ENCODE results near the gene NAE1.
A peak's percentile ranks its signal among the peaks of the same experiment; 100 is the strongest.
"Not testable (repeated sequence)": the region's sequence is repeated elsewhere in the genome, so short reads cannot be mapped to it uniquely, and the experiment has no call there.

Gene NAE1

DNA sequence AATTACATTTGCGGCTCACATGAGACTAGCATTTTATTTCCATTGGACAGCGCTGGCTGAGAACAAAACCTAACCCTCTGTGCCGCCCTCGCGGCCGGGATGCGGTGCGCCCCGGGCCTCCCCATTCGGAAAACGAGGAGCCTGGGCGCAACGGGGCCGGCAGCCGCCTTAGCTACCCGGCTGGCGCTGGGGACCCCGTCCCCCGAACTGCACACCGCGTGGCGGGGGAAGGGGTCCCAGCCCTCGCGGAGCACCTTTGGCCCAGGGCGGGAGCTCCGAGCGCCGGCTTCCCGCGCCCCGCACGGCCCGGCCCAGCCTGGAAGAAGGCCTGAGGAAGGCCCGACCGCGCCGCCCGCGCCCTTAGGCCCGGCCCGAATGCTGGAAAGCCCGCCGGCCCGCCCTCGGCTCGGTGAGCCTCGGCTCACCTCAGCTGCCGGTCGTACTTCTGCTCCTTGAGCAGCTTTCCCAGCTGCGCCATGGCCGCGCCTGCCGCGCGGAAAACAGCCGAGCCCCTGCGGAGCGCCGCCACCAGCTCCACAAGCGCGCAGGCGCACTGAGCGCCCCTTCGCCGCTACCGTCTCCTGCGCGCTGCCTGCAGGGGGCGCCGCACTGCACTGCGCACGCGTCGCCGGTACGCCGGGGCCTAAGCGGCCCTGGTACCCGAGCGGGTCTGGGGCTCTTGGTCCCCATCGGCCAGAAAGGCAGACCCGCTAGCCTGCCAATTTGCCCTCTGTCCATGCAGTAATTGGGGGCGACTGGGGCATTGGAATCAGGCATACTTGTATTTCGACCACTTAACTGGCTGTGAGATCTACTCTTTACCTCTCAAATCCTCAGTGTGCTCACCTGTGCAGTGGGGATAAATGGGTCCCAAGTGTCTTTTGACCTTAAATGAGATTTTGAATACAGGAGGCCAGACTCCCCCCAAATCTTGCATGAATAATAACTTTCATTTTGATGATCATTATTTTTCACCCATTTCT, at the start of gene NAE1:
Gene NAE1, minus strand, starts transcription at position 555 of the 983 bp plus-strand sequence. Its CDS starts 77 bp downstream, at position 478.
- peak; percentile 93 for DNase-seq

DNA sequence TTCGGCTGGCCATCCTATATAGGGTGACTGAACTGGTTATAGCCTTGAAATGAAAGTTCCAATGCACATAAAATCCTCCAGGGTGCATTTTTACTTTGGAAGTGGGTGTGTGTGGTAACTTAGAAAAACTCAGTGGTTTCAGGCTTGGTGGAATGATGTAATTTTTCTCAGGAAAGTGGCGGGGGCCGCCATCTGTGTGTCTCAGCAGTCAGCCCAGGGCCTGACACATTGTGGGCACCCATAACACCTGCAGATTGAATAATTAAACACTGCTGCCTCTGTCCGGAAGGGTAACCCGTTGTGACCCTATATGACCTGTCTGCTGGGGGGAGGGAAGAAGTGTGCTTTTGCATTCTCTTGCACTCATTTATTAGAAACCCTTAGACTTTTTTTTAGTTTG, 47.3 kb upstream of the NAE1 start:
- DNase-seq: no peak

DNA sequence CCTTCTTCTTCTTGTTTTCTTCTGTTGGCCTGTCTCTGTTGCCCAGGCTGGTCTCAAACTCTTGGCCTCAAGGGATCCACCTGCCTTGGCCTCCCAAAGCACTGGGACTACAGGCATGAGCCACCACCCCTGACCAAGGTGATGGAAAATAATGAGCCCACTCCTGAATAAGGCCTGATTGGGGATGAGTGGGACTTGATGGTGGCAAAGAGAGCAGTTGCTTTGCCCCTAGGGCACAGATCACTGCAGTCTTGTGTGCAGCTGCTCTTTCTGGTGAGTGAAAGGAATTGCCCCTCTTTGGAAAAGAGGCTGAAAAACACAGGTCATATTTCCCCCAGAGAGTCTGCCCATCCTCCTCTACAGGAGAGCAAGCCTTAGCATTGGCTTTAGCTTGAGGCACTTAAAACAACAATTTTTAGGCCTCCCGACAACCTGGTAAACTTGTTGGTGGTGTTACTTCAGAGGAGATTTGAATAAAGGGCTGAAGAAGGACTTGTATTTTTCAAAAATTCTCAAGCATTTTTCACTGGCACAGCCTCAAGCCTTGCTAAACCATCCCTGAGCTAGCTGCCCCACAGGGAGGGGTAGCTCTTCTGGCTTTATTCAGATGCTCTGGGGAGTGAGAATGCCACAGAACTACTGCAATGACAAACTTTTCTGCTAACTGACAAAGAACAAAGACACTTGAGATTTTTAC, 43.5 kb upstream of the NAE1 start:
- no peak for DNase-seq

DNA sequence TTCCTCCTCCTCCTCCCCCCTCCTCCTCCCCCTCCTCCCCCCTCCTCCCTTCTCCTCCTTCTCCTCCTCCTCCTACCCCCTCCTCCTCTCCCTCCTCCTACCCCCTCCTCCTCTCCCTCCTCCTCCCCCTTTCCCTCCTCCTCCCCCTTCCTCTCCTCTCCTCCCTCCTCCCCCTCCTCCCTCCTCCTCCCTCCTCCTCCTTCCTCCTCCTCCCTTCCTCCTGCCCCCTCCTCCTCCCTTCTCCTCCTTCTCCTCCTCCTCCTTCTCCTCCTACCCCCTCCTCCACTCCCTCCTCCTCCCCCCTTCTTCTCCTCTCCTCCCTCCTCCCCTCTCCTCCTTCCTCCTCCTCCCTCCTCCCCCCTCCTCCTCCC, 42.9 kb upstream of the NAE1 start:
- DNase-seq: no peak

DNA sequence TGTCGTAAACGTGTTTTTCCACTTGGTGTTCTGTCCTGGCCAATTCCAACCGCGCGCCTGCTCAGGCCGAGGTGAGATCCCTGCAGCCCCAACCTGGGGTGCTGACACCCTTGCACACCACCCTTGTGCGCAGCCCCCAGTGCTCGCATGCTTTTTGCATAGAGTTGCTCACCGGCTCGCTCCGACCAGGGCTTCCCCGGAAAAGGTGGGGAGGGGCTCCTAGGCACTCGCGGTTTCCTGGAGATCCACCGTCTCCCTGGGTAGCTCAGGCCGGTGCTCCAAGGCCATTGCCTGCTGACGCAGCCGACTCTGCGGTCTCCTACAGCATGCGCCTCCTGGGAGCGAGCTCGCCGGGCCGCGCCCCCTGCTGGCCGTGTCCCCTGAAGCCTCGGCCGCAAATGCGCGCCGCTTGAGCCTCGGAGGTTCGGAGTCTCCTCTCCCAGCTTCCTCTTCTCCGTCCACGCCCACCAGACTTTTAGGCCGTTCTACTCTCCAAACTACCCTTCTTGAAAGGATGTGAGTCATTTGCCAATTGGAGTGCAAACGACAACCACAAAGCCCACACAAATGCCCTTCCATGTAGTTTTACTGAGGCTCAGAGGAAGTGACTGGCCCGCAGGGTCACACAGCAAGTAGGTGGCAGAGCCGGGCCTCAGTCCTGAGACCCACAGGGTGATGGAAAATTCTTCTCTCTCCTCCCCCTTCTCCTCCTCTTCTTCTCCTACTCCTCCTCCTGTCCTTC, 42.3 kb upstream of the NAE1 start:
- DNase-seq: peak; percentile 90

DNA sequence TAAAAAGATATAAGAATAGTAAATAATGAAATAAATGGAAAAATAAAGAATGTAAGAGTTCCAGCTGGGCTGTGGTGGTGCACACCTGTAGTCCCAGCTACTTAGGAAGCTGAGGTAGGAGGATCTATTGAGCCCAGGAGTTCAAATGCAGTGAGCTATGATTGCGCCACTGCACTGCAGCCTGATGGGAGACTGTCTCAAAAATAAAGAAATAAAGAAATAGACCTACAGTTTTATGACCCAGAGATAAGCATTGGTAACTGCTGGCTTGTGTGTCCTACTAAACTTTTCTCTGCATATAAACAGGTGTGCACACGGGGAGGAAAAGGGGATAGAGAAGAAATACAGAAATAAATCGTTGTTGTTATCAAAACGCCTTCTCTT, 41.8 kb upstream of the NAE1 start:
- no peak for DNase-seq

DNA sequence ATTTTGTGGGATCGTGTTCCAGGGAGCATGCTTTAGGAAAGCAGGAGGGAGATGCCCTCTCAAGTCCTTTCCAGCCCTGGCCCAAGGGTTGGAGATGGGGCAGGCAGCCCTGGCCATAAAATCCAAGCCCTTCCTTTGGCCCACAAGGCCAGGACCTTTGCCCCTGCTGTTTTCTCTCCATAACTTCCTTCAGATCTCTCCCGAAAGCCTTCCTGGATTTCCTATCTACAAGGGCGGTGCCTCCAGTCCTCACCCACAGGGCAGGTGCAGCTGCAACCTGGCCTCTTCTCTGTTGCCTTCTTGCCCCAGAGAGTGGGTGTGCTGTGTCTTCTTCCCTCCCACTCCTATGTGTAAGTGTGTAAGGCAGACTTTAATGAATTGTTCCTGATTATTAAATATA, 41.1 kb upstream of the NAE1 start:
- DNase-seq: no peak

DNA sequence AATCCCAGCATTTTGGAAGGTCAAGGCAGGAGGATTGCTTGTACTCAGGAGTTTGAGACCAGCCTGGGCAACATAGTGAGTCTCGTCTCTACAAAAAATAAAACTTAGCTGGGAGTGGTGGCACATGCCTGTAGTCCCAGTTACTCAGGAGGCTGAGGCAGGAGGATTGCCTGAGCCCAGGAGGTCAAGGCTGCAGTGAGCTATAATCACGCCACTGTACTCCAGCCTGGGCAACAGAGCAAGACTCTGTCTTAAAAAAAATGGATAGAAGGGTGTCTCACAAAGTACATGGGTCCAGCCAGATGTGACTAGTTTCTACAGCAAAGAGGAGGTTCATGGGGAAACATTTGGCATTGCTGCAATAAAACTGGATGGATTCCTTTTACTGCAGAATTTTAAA, 40.6 kb upstream of the NAE1 start:
- DNase-seq: not testable (repeated sequence)

DNA sequence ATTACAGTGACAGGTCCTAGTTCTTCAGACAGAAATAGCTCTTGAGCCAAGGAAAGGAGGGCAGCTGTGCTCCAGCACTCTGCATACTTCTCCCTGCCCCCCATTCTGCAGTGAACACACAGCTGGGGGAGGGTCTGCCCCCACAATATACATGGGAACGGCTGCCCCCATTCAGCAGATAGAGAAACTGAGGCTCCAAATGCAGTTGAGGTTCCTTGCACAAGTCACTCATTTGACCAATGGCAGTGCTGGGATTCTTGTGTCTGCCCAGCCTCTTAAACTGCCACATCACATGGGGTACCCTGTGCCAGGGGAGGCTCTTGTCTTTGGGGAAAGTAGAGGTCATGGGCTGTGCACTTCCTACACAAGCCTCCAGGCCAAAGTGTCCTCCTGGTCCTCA, 38.6 kb upstream of the NAE1 start:
- DNase-seq: no peak

DNA sequence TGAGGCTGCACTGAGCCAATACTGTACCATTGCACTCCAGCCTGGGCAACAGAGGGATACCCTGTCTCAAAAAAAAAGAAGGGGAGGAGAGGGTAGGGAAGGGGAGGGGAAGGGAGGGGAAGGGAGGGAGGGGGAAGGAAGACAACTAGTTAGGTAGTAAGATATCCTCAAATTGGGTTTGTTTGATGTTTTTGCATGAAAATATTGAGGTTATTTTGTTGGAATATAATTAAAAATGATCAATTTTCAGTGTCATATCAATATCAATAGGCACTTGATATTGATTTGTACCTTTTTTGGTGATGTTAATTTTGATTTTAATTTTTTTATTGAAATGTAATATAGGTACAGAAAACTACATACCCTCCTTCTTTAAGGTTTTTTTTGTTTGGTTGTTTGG, 32.9 kb upstream of the NAE1 start:
- no peak for DNase-seq

DNA sequence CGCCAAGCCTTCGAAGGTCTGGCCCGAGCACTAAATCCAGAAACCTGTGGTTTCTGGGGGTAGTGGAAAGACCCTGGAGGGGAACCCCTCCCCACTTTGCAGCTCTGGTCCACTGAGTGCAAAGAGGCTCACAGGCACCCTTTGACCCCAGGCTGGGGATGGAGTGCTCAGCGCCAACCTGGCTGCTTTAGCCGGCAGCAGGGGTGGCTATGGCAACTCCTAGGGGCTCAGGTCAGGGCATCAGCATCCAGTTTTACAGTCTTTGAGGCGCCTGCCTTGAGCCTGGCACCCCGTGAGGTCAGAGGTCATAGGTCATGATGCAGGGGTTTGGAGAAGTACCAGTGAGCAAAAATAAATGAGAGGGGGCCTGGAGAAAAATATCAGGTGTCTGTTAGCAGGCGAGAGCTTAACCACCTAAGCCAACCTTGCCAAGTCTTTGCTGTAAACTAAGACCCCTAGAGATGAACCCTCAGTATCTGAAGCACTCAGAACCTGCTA, 31.3 kb upstream of the NAE1 start:
- no peak for DNase-seq

DNA sequence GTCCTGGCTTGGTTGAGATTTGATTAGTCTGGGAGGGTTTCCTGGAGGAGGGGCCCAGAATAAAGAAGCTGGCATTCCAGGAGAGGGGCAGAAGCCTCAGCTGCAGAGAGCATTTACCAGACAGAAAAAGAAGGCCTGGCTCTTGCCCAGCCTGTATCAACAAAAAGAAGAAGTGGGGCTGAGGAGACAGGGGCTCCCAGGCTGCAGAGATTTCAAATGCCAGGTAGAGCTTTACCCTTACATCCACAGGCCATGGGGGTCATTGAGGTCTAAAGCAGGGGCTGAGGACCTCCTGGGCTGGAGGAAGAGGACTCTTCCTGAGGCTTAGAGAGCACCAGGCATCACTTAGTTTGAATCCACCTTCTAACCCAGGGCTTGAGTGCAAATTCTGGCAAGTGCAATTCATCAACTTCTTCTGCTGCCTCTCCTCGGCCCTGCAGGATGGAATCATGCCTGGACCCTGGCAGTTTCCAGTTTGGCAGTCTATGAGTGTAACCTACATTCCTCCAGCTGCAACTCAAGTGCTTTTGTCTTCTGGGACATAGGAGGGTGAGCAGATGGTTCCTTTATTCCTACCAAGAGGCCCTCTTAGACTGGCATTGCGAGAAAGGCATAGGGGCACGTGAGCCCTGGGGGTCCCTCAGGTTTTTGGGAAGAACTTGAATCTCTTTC, 28.8 kb upstream of the NAE1 start:
- no peak for DNase-seq

DNA sequence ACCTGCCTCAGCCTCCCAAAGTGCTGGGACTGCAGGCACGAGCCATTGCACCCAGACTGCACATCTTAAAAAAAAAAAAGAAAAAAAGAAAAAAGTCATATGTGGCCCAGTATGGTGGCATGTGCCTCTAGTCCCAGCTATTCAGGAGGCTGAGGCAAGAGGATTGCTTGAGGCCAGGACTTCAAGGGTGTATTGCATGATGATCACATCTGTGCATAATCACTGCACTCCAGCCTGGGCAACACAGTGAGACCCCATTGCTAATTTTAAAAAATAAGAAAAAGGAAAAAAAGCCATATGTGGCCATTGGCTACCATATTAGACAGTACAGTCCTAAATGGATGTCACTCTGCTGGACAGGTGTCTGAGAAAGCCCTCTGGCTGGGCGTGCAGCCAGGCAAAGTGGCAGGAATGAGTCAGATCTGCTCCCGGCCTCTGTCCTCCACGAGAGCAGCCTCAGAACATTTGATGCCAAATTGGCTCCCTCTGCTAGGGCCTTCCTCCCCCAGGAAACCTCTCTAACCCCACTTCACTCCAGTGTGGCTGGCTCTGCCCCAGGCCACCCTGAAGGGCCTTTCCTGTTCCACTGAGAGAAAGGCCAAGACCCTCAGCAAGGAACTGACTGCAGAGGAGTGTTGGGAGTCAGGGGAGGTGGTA, 28.1 kb upstream of the NAE1 start:
- DNase-seq: no peak

DNA sequence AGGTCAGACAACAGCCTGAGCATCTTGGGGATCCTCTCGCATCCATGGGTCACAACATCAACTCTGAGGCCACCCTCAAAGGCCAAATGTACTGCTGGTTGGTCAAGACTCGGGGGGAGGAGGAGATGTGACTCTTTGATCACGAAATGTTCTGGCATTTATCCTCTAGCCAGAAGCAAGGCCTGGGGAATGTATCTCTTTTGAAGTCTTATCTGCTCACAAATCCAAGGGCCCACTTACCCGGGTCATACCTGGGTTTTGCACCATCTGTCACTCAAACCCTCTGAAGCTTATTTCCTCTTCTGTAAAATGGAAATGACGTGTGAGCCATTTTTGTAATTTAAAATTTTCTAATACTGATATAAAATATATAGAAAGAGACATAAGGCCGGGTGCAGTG, 26.7 kb upstream of the NAE1 start:
- no peak for DNase-seq

DNA sequence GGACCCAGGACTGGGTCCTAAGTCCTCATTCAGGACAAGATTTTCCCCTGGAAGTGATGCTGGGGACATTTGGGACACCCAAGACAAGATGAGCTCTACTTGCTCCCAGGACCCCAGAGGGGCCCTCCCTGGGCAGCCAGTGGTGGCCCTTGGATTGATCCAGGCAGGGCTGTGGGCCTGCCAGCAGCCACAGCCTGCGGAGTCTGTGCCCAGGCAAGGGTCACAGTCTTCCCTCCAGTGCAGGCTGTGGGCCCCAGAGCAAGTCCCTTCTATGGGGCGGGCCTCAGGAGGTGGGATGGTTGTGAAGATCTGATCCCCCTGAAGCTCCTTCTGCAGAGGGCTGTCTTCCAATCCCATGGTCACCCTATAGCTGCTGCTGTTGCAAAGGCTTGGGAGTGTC, 26.0 kb upstream of the NAE1 start:
- DNase-seq: no peak

DNA sequence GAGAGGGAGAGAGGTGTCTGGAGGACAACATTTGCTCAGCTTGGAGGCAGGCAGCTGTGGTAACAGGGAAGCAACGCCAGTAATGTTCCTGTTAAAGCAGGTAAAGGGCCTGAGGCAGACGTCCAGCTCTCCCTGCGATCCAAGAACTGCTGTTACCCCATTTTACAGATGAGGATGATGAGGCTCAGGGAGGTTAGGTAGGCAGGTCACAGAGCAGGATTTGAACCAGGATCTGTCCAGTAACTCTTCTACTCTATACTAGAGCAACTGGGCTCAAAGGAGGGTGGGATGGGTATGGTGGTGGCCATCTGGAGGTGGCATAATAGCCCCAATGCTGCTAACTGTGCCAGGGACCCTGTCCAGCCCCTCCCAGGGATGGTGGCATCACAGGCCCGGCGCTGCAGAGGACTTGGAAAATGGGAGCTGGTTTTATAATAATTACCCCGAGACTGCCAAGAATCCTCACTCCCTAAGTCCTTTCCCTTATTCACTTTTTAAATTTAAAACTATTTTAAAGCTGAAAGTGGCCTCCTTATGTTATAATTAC, 25.5 kb upstream of the NAE1 start:
- no peak for DNase-seq

DNA sequence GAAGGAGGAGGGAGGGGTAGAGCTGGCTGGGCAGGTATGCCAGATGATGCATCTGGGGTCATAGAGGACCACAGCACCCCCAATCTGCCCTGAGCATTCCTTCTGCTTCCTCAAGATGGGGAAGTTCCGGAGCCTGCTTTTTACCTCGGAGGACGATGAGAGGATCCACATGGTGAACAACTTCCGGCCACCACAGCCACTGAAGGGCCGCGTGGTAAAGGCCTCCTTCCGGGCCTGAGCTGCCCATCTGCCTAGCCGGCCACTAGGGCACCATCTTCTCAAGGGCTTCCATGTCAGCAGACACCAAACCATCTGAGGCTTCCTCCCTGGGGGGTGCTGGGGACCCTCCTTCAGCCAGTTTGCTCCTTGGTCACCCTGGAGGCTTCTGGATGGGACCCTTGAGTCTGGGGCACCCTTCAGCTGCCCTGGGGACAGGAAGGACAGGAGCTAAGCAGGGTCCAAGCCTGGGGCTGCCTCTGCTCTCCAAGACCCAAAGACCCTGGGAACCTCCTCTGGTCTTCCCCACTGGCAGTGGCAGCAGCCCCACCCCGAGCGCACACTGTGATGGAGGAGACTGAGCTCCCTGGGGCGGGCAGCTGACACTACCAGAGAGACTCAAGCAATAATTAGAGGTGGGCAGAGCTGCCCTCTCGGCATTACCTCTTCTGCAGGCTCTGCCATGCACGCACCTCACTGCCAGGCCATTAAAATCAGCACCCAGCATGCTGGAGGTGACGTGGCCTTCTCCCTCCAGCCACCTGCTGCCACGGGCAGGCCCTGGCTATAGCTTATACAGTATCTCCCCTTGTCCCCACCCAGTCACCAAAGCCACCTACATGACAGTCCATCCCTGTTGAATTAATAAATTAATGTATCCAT, 22.7 kb upstream of the NAE1 start:
- DNase-seq: no peak

DNA sequence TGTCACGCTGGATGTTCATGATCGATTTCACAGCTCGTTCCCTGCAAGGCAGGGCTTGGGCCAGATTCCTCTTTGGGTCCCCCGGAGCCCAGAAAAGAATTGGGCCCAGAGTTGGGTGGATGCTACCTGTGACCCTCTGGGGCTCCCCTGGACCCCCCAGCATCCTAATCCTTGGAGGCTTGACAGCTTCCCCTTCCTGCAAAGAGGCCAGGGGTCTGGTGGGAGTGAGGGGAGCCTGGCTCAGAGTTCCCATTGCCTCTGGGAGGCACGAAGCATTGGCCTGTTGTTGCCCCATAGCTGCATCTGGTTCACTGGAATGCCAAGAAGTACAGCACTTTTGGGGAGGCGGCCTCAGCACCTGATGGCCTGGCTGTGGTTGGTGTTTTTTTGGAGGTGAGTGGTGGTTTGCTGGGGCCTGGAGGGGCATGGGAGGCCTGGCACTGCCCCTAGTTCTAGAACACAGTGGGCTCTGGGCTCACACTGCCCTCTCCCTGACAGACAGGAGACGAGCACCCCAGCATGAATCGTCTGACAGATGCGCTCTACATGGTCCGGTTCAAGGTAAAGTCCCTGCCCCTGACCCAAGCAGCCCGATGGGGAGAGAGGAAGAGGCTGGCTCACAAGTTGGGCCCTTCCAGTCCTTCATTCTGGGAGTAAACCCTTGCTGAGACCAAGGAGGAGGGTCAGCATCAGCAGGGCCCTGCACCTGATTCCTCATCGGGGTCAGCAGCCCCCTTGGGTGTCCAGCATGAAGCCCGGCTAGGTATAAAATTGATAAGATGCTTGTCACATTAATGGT, 20.6 kb upstream of the NAE1 start:
- no peak for DNase-seq

DNA sequence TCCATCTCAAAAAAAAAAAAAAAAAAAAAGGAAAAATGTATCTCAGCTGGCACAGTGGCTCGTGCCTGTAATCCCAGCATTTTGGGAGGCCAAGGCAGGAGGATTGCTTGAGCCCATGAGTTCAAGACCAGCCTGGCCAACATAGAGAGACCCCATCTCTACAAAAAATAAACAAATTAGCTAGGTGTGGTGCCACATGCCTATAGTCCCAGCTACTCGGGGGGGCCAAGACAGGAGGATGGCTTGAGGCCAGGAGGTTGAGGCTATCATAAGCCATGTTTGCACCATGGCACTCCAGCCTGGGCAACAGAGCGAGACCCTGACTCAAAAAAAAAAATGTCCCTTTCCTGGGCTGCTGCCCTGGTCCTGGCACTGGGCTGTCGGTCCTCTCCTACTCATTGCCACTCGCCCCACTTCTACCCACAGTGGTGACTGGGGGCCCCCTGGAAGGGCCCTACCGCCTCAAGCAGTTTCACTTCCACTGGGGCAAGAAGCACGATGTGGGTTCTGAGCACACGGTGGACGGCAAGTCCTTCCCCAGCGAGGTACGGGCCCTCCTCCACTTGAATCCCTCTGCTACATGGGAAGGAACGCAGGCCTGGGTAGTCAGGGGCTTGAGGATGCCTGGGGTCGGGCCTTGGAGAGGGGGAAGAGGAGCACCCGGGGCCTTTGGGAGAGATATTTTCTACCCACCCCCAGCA, 19.5 kb upstream of the NAE1 start:
- DNase-seq: no peak
